ENCODE data around the gene KDM4C. TPM values are rescaled to one million over a fixed set of nuclear protein-coding genes. Genes with fewer than 3 reads are reported as not detected.

KDM4C gene
- polyA plus RNA-seq, 1 donor (not counting 4 experiments of a cell fraction or from before 2014, with no cell fraction given): 17.2 TPM

- Histone ChIP-seq H4K20me1 (ENCODE audit: control insufficient read depth, extremely low read depth, insufficient read depth, low read length) (no peaks in the 10 kb centered on the region), H3K36me3 (ENCODE audit: control insufficient read depth in 2 of 2, extremely low read depth in 1 of 2, insufficient read depth in 2 of 2, low read length in 2 of 2) (peaks cover 0 to 2% of the 10 kb centered on the region in 2 experiments), H3K4me3 (ENCODE audit: control insufficient read depth in 2 of 3, extremely low read depth in 1 of 3, insufficient read depth in 2 of 3, low read depth in 1 of 3, low read length in 3 of 3) (no peak overlapping the region), H3K27me3 (ENCODE audit: control insufficient read depth, extremely low read depth, insufficient read depth, low read length) (no peaks in the 10 kb centered on the region), H3K27ac (ENCODE audit: control insufficient read depth, insufficient read depth, low read length) (no peak overlapping the region), H2AFZ (ENCODE audit: control insufficient read depth, low read length) (no peak overlapping the region), H3K79me2 (ENCODE audit: control insufficient read depth, insufficient read depth, low read length) (no peaks in the 10 kb centered on the region), H3K4me1 (ENCODE audit: control insufficient read depth, extremely low read depth, insufficient read depth, low read length) (no peaks in the 10 kb centered on the region), H3K9ac (ENCODE audit: control insufficient read depth, extremely low read depth, insufficient read depth, low read length) (no peak overlapping the region), H3K9me3 (ENCODE audit: control insufficient read depth, low read depth, low read length) (no peaks in the 10 kb centered on the region), H3K9me1 (ENCODE audit: control insufficient read depth, extremely low read depth, insufficient read depth, low read length) (no peaks in the 10 kb centered on the region), H3K4me2 (ENCODE audit: control insufficient read depth, extremely low read depth, insufficient read depth, low read depth, low read length) (no peak overlapping the region)
- dilution Hi-C loops (cut with MboI; ENCODE audit: extremely low pct_ligation_motif_present, low sequenced_read_pairs): no loop called here
- no peak for DNase-seq (ENCODE audit: low read depth, low spot score)
- TF ChIP-seq CTCF (optimal IDR thresholded peaks at IDR 0.05 in 1 of 3, IDR thresholded peaks at IDR 0.05 in 1 of 3, conservative IDR thresholded peaks at IDR 0.05 in 1 of 3; ENCODE audit: extremely low read depth in 1 of 3, insufficient read depth in 2 of 3, low read length in 3 of 3) (no peak), EZH2 (IDR thresholded peaks at IDR 0.05; ENCODE audit: low read length) (no peak)
- FAIRE-seq: no peak
Measured at GRCh38 chr9:7083192-7083591, 325.4 kb downstream of the KDM4C start.

- no peak for FAIRE-seq
Measured at GRCh38 chr9:7085357-7085756, 327.6 kb downstream of the KDM4C start.

More at GRCh38 chr9:7085357-7085756, 327.6 kb downstream of the KDM4C start:
- Histone ChIP-seq H3K9ac (ENCODE audit: control insufficient read depth, extremely low read depth, insufficient read depth, low read length) (no peak overlapping the region), H3K27me3 (ENCODE audit: control insufficient read depth, extremely low read depth, insufficient read depth, low read length) (no peaks in the 10 kb centered on the region), H3K36me3 (ENCODE audit: control insufficient read depth in 2 of 2, extremely low read depth in 1 of 2, insufficient read depth in 2 of 2, low read length in 2 of 2) (peaks cover 0 to 2% of the 10 kb centered on the region in 2 experiments), H3K27ac (ENCODE audit: control insufficient read depth, insufficient read depth, low read length) (no peak overlapping the region), H4K20me1 (ENCODE audit: control insufficient read depth, extremely low read depth, insufficient read depth, low read length) (no peaks in the 10 kb centered on the region), H3K4me1 (ENCODE audit: control insufficient read depth, extremely low read depth, insufficient read depth, low read length) (no peaks in the 10 kb centered on the region), H3K79me2 (ENCODE audit: control insufficient read depth, insufficient read depth, low read length) (no peaks in the 10 kb centered on the region), H3K9me3 (ENCODE audit: control insufficient read depth, low read depth, low read length) (no peaks in the 10 kb centered on the region), H3K9me1 (ENCODE audit: control insufficient read depth, extremely low read depth, insufficient read depth, low read length) (no peaks in the 10 kb centered on the region), H2AFZ (ENCODE audit: control insufficient read depth, low read length) (no peak overlapping the region), H3K4me2 (ENCODE audit: control insufficient read depth, extremely low read depth, insufficient read depth, low read depth, low read length) (no peak overlapping the region), H3K4me3 (ENCODE audit: control insufficient read depth in 2 of 3, extremely low read depth in 1 of 3, insufficient read depth in 2 of 3, low read depth in 1 of 3, low read length in 3 of 3) (no peak overlapping the region)
- TF ChIP-seq EZH2 (IDR thresholded peaks at IDR 0.05; ENCODE audit: low read length) (no peak), CTCF (optimal IDR thresholded peaks at IDR 0.05 in 1 of 3, IDR thresholded peaks at IDR 0.05 in 1 of 3, conservative IDR thresholded peaks at IDR 0.05 in 1 of 3; ENCODE audit: extremely low read depth in 1 of 3, insufficient read depth in 2 of 3, low read length in 3 of 3) (no peak)
- DNase-seq (ENCODE audit: low read depth, low spot score): no peak
- dilution Hi-C loops (cut with MboI; ENCODE audit: extremely low pct_ligation_motif_present, low sequenced_read_pairs): no loop called here
